Liver (tissue), 9 donors: ENCODE measurements around the gene RNF144B. TPM values are rescaled to one million over a fixed set of nuclear protein-coding genes. Genes with fewer than 3 reads are reported as not detected.

Experiments
- DNase-seq: peaks from one replicate; pipeline ENCODE4 v3.0.0-alpha.2; 2017; ENCODE audit warnings: low spot score
- H3K27ac ChIP-seq, 2 donors: one replicate each; pipeline ENCODE4 v1.7.0; 2013; ENCODE audit warnings: inconsistent platforms in 2 of 2, low read length in 2 of 2, control low read depth in 1 of 2, low read depth in 1 of 2, mild to moderate bottlenecking in 1 of 2
- H3K27me3 ChIP-seq, 4 donors: one replicate each; pipeline versions ENCODE4 v1.6.1 to v1.7.0; 2013; ENCODE audit warnings: low read length in 3 of 4, inconsistent platforms in 1 of 4, mild to moderate bottlenecking in 1 of 4, moderate library complexity in 1 of 4; ENCODE audit not compliant: control insufficient read depth in 4 of 4, insufficient read depth in 4 of 4
- H3K36me3 ChIP-seq, 4 donors: one replicate each; pipeline versions ENCODE4 v1.6.1 to v1.7.0; 2013; ENCODE audit warnings: low read length in 3 of 4, mild to moderate bottlenecking in 3 of 4, low read depth in 1 of 4, moderate library complexity in 1 of 4; ENCODE audit not compliant: control insufficient read depth in 4 of 4, insufficient read depth in 3 of 4
- H3K4me1 ChIP-seq, 4 donors: one replicate each; pipeline versions ENCODE4 v1.6.1 to v1.7.0; 2013; ENCODE audit warnings: low read length in 3 of 4, mild to moderate bottlenecking in 3 of 4, moderate library complexity in 1 of 4; ENCODE audit not compliant: control insufficient read depth in 4 of 4, insufficient read depth in 4 of 4
- H3K4me3 ChIP-seq, 3 donors: one replicate each; pipeline versions ENCODE4 v1.6.1 to v1.7.0; 2013; ENCODE audit warnings: low read length in 3 of 3, control low read depth in 1 of 3, low read depth in 1 of 3, mild to moderate bottlenecking in 1 of 3
- H3K9ac ChIP-seq, 2 donors: one replicate each; pipeline ENCODE4 v1.7.0; 2013; ENCODE audit warnings: low read length in 2 of 2, mild to moderate bottlenecking in 2 of 2, moderate library complexity in 2 of 2, control low read depth in 1 of 2, low read depth in 1 of 2
- H3K9me3 ChIP-seq, 4 donors: one replicate each; pipeline versions ENCODE4 v1.6.1 to v1.7.0; 2013; ENCODE audit warnings: low read length in 3 of 4; ENCODE audit not compliant: control insufficient read depth in 4 of 4
- EGR1 ChIP-seq, 2 donors: IDR thresholded peaks; 2 replicates each; pipeline ENCODE4 v1.6.1; 2016 to 2018; ENCODE audit warnings: antibody characterized with exemption in 2 of 2, low read depth in 2 of 2
- FOXA1 ChIP-seq: IDR thresholded peaks from 2 replicates; pipeline ENCODE4 v1.6.1; 2016; ENCODE audit warnings: antibody characterized with exemption
- FOXA2 ChIP-seq: IDR thresholded peaks from 2 replicates; pipeline ENCODE4 v1.6.1; 2016; ENCODE audit warnings: antibody characterized with exemption
- GABPA ChIP-seq, 2 donors: IDR thresholded peaks in 1 of 2; conservative IDR thresholded peaks in 1 of 2; 2 replicates each; pipeline ENCODE4 v1.6.1; 2016; ENCODE audit warnings: antibody characterized with exemption in 2 of 2, mild to moderate bottlenecking in 1 of 2, moderate library complexity in 1 of 2
- HNF4A ChIP-seq, 2 donors: conservative IDR thresholded peaks; 2 replicates each; pipeline ENCODE4 v1.6.1; 2016; ENCODE audit warnings: antibody characterized with exemption in 2 of 2, mild to moderate bottlenecking in 2 of 2
- JUND ChIP-seq, 2 donors: IDR thresholded peaks; 2 replicates each; pipeline ENCODE4 v1.6.1; 2016; ENCODE audit warnings: antibody characterized with exemption in 2 of 2
- NR2F2 ChIP-seq: IDR thresholded peaks from 2 replicates; pipeline ENCODE4 v1.6.1; 2016; ENCODE audit warnings: antibody characterized with exemption
- RAD21 ChIP-seq, 2 donors: IDR thresholded peaks; 2 replicates each; pipeline ENCODE4 v1.6.1; 2016; ENCODE audit warnings: antibody characterized with exemption in 2 of 2, mild to moderate bottlenecking in 2 of 2
- RXRA ChIP-seq, 2 donors: IDR thresholded peaks; 2 replicates each; pipeline ENCODE4 v1.6.1; 2017 to 2018; ENCODE audit warnings: antibody characterized with exemption in 2 of 2, mild to moderate bottlenecking in 1 of 2
- SP1 ChIP-seq: IDR thresholded peaks from 2 replicates; pipeline ENCODE4 v1.6.1; 2018; ENCODE audit warnings: antibody characterized with exemption, mild to moderate bottlenecking
- TAF1 ChIP-seq: conservative IDR thresholded peaks from 2 replicates; pipeline ENCODE4 v1.6.1; 2016; ENCODE audit warnings: antibody characterized with exemption, mild to moderate bottlenecking
- YY1 ChIP-seq: IDR thresholded peaks from 2 replicates; pipeline ENCODE4 v1.6.1; 2016; ENCODE audit warnings: antibody characterized with exemption, mild to moderate bottlenecking
- WGBS: extraction: QIAGEN DNeasy Blood & Tissue Kit; methylation state at CpG from one replicate; pipeline ENCODE4 v1.1.7; 2013; 5-methylcytosine and 5-hydroxymethylcytosine counted together
- polyA plus RNA-seq, 2 donors: library from polyadenylated mRNA; stranded (reverse) in 1 of 2; unstranded in 1 of 2; fragments of 200-250 nt in 1 of 2; fragments of >200 nt in 1 of 2; fragmentation: Nextera tagmentation in 1 of 2; extraction: Ambion mirVana in 1 of 2; gene quantifications; one replicate each; pipeline versions ENCODE4 v1.2.1 to v1.2.3, GENCODE V29; 2013 to 2015
- total RNA-seq, 2 donors: library from RNA; depleted of rRNA; stranded (reverse); fragments of >200 nt; gene quantifications; one replicate each; pipeline ENCODE4 v1.2.3, GENCODE V29; 2014
- TF ChIP-seq, protein P1 (sequence below): fragments of 150-350 bp; IDR thresholded peaks from 2 replicates; pipeline ENCODE4 v1.5.1; 2017; ENCODE audit warnings: improper control_type of control experiment, low read depth, low read length; ENCODE audit not compliant: missing input control
- TF ChIP-seq, protein P2 (sequence below): IDR thresholded peaks from 2 replicates; pipeline ENCODE4 v1.6.1; 2016; ENCODE audit warnings: antibody characterized with exemption
- TF ChIP-seq, protein P3 (sequence below): IDR thresholded peaks from 2 replicates; pipeline ENCODE4 v1.6.1; 2016; ENCODE audit warnings: antibody characterized with exemption
- TF ChIP-seq, protein P4 (sequence below): IDR thresholded peaks from 2 replicates; pipeline ENCODE4 v1.6.1; 2016; ENCODE audit warnings: antibody characterized with exemption
- donor health status: healthy.
- donor health status: healthy.
- donor health status: healthy.
- donor health status: healthy.
- donor health status: healthy.

RNF144B gene
- total and polyA plus RNA-seq, 4 donors: 3.0 to 15.1 (median 7.6) TPM

DNA sequence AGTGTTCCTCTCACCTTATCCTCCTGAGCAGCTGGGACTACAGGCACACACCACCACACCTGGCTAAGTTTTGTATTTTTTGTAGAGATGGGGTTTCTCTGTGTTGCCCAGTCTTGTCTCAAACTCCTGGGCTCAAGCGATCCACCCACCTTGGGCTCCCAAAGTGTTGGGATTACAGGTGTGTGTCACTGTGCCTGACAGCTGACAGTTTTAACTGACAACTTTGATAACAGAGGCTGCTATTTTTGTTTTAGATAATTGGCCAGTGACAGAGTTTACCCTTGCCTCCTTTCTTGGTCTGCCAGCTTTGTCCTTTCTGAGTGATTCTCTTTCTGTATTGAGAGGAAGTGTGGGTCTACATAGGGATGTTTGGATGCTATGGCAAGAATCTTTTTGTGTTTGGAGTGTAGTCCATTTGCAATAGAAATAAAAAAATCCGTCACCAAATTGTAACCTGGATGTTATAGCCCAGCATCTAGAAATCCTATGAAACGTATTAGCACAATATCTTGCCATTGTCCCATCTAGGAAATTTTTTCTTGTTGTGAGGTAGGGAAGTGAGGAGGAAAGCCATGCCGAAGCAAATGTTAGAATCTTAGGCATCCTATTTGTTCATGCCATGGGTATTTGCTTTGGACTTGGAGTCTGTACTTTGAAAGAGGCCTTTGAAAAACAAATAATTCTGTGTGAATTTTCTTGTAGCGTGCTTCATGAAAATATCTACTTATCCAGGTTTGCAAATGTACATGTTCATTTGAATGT is 80.8 kb downstream of the RNF144B start (continued):
- TF ChIP-seq, protein P1, sequence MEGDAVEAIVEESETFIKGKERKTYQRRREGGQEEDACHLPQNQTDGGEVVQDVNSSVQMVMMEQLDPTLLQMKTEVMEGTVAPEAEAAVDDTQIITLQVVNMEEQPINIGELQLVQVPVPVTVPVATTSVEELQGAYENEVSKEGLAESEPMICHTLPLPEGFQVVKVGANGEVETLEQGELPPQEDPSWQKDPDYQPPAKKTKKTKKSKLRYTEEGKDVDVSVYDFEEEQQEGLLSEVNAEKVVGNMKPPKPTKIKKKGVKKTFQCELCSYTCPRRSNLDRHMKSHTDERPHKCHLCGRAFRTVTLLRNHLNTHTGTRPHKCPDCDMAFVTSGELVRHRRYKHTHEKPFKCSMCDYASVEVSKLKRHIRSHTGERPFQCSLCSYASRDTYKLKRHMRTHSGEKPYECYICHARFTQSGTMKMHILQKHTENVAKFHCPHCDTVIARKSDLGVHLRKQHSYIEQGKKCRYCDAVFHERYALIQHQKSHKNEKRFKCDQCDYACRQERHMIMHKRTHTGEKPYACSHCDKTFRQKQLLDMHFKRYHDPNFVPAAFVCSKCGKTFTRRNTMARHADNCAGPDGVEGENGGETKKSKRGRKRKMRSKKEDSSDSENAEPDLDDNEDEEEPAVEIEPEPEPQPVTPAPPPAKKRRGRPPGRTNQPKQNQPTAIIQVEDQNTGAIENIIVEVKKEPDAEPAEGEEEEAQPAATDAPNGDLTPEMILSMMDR: no peak
- TF ChIP-seq EGR1 (IDR thresholded peaks at IDR 0.05; ENCODE audit: low read depth in 2 of 2): no peak
- TF ChIP-seq YY1: peak; percentile 32
- TF ChIP-seq JUND (IDR thresholded peaks at IDR 0.05): peak in 1 of 2 donors; percentile 25
- peak; percentile 20 for TF ChIP-seq SP1

DNA sequence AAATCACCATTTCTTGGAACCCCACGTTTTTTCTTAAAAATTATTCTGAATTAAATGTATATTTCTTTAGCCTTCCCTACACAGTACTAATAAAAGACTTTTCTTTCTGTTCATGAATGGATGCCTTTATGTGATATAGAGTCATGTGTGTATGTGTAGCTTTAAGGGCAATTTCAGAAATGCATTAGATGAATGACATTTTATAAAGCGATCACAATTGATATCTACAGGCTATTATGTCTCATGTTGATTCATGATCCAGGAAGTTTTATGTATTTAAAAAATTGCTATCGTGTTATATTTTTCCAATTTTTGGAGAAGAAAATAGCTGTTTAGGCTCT is 81.3 kb downstream of the RNF144B start:
- no peak for DNase-seq
- Histone ChIP-seq H3K9ac (no peak overlapping the region), H3K27ac (no peak overlapping the region), H3K9me3 (no peaks in the 10 kb centered on the region), H3K27me3 (no peaks in the 10 kb centered on the region), H3K4me3 (no peak overlapping the region), H3K4me1 (peaks cover 8 to 79% (median 49%) of the 10 kb centered on the region in 4 donors), H3K36me3 (peaks cover 0 to 9% (median 4%) of the 10 kb centered on the region in 4 donors)
- WGBS: 70% methylated on average over 3 of the region's 3 CpGs
- TF ChIP-seq TAF1: no peak
- no peak for TF ChIP-seq FOXA1
- TF ChIP-seq, protein P2, sequence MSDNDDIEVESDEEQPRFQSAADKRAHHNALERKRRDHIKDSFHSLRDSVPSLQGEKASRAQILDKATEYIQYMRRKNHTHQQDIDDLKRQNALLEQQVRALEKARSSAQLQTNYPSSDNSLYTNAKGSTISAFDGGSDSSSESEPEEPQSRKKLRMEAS: no peak
- TF ChIP-seq NR2F2: no peak

DNA sequence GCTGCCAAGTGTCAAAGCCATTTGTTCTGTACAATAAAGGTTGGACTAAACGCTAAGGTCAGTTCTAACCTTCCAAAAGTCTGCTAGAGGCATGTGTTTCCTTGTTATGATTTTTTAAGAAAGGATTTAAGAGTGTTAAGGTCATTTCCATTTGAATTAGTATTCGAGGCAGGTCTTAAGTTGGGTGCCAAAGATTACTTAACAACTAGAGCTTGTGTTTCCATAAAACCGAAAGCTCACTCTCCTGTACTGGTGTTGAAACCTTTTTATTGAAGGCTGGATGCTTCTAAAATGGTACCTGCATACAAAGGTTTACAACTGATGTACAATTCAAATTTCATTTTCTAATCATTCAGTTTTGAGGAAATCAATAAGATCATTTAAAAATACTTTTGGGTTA is 82.4 kb downstream of the RNF144B start:
- WGBS: 48% methylated on average over 3 of the region's 3 CpGs
- H3K4me3 ChIP-seq: no peak overlapping the region
- H3K9ac ChIP-seq: no peak overlapping the region
- peaks cover 0 to 7% (median 3%) of the 10 kb centered on the region in 4 donors for H3K36me3 ChIP-seq
- H3K27me3 ChIP-seq: no peaks in the 10 kb centered on the region
- peaks cover 8 to 68% (median 46%) of the 10 kb centered on the region in 4 donors for H3K4me1 ChIP-seq
- DNase-seq: no peak
- H3K27ac ChIP-seq: peak overlapping the region in 1 of 2 donors; percentile 15
- no peaks in the 10 kb centered on the region for H3K9me3 ChIP-seq
- TF ChIP-seq JUND (IDR thresholded peaks at IDR 0.05) (no peak), FOXA1 (no peak), GABPA (IDR thresholded peaks at IDR 0.05 in 1 of 2, conservative IDR thresholded peaks at IDR 0.05 in 1 of 2) (no peak), NR2F2 (no peak), FOXA2 (no peak), YY1 (peak; percentile 54), RAD21 (IDR thresholded peaks at IDR 0.05) (peak in 1 of 2 donors; percentile 16), EGR1 (IDR thresholded peaks at IDR 0.05; ENCODE audit: low read depth in 2 of 2) (no peak), HNF4A (conservative IDR thresholded peaks at IDR 0.05) (peak; percentile 33 to 43), SP1 (no peak), RXRA (IDR thresholded peaks at IDR 0.05) (peak in 1 of 2 donors; percentile 7)
- TF ChIP-seq, protein P3, sequence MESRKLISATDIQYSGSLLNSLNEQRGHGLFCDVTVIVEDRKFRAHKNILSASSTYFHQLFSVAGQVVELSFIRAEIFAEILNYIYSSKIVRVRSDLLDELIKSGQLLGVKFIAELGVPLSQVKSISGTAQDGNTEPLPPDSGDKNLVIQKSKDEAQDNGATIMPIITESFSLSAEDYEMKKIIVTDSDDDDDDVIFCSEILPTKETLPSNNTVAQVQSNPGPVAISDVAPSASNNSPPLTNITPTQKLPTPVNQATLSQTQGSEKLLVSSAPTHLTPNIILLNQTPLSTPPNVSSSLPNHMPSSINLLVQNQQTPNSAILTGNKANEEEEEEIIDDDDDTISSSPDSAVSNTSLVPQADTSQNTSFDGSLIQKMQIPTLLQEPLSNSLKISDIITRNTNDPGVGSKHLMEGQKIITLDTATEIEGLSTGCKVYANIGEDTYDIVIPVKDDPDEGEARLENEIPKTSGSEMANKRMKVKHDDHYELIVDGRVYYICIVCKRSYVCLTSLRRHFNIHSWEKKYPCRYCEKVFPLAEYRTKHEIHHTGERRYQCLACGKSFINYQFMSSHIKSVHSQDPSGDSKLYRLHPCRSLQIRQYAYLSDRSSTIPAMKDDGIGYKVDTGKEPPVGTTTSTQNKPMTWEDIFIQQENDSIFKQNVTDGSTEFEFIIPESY: no peak
- TF ChIP-seq, protein P4, sequence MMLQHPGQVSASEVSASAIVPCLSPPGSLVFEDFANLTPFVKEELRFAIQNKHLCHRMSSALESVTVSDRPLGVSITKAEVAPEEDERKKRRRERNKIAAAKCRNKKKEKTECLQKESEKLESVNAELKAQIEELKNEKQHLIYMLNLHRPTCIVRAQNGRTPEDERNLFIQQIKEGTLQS: no peak
- TF ChIP-seq, protein P2: no peak
